DND-41 (cell line): ENCODE data around the gene PCDHGC4.

ENCODE experiments used
- ATAC-seq: fragments of 200-7000 bp; cut with Tn5 transposase; 3 replicates; pipeline ENCODE4 v1.9.1; 2021; ENCODE audit warnings: low read depth; ENCODE audit not compliant: insufficient read depth
- DNase-seq: peaks from one replicate; pipeline ENCODE4 v3.0.0-alpha.2; 2020
- H2AFZ ChIP-seq: 2 replicates; pipeline ENCODE4 v1.6.0; 2012; ENCODE audit warnings: low read depth, low read length
- H3K27ac ChIP-seq: 2 replicates; pipeline ENCODE4 v1.5.1; 2012; ENCODE audit warnings: low read length, inconsistent platforms
- H3K27me3 ChIP-seq: fragments of 200-600 bp; sonication (generic); 2 replicates; pipeline ENCODE4 v1.6.0; 2012; ENCODE audit warnings: low read length, mild to moderate bottlenecking, inconsistent platforms; ENCODE audit not compliant: insufficient read depth, poor library complexity
- H3K36me3 ChIP-seq: 2 replicates; pipeline ENCODE4 v1.5.1; 2012; ENCODE audit warnings: low read length, inconsistent platforms; ENCODE audit not compliant: insufficient read depth
- H3K4me1 ChIP-seq: 2 replicates; pipeline ENCODE4 v1.5.1; 2012; ENCODE audit warnings: mild to moderate bottlenecking, low read length; ENCODE audit not compliant: insufficient read depth
- H3K4me2 ChIP-seq: 2 replicates; pipeline ENCODE4 v1.6.0; 2012; ENCODE audit warnings: mild to moderate bottlenecking, moderate library complexity, low read length, inconsistent platforms; ENCODE audit not compliant: insufficient read depth
- H3K4me3 ChIP-seq, 2 experiments: fragments of 200-600 bp in 1 of 2; shearing (Covaris generic) in 1 of 2; 2 replicates each; pipeline ENCODE4 v1.5.1; 2012 to 2016; ENCODE audit warnings: inconsistent platforms in 2 of 2, low read length in 2 of 2, mild to moderate bottlenecking in 2 of 2, low read depth in 1 of 2, moderate library complexity in 1 of 2
- H3K79me2 ChIP-seq: 2 replicates; pipeline ENCODE4 v1.6.0; 2012; ENCODE audit warnings: low read length, inconsistent platforms; ENCODE audit not compliant: insufficient read depth
- H3K9ac ChIP-seq: 2 replicates; pipeline ENCODE4 v1.6.0; 2012; ENCODE audit warnings: low read depth, mild to moderate bottlenecking, inconsistent platforms, low read length, moderate library complexity
- H3K9me3 ChIP-seq: 2 replicates; pipeline ENCODE4 v1.5.1; 2012; ENCODE audit warnings: low read length, moderate library complexity, mild to moderate bottlenecking, inconsistent platforms; ENCODE audit not compliant: insufficient read depth, severe bottlenecking
- H4K20me1 ChIP-seq: 2 replicates; pipeline ENCODE4 v1.6.0; 2012; ENCODE audit warnings: low read length; ENCODE audit not compliant: insufficient read depth
- CTCF ChIP-seq: IDR thresholded peaks from 2 replicates; pipeline ENCODE4 v1.5.1; 2012; ENCODE audit warnings: borderline replicate concordance, low read length, moderate library complexity, mild to moderate bottlenecking; ENCODE audit not compliant: poor library complexity, severe bottlenecking; ENCODE audit errors: extremely low read depth
- EZH2 ChIP-seq: IDR thresholded peaks from 3 replicates; pipeline ENCODE4 v1.6.1; 2012; ENCODE audit warnings: borderline replicate concordance, low read depth, mild to moderate bottlenecking, moderate library complexity, low read length, inconsistent platforms; ENCODE audit not compliant: severe bottlenecking

PCDHGC4 gene

DNA sequence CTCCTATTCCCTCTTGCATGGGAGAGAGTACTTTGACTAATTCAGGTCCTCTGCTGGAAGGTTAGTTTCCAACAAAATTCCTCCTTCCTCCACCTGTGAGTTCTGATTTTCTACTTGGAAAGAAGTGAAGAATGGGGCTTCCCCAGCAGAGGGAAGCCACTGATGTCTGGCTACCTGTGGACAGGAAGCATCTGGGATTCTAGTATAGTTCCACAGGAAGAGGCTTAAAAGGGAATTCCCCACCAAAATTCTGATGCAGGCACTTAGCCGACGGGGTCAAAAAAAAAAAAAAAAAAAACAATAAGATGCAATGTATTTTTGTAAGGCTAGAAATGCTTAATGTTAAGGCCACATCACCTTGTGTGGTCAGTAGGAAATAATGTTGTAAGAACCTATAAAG is 37.5 kb downstream of the PCDHGC4 start:
- Histone ChIP-seq H3K36me3 (peaks cover 99% of the 10 kb centered on the region), H3K27ac (no peak overlapping the region), H3K27me3 (no peaks in the 10 kb centered on the region), H3K79me2 (no peaks in the 10 kb centered on the region), H3K4me3 (no peak overlapping the region), H2AFZ (no peak overlapping the region), H3K4me1 (no peaks in the 10 kb centered on the region), H4K20me1 (no peaks in the 10 kb centered on the region), H3K9me3 (no peaks in the 10 kb centered on the region), H3K4me2 (no peak overlapping the region), H3K9ac (no peak overlapping the region)
- no peak for TF ChIP-seq EZH2
- no peak for TF ChIP-seq CTCF
- DNase-seq (no peak), ATAC-seq (no peak)

- H3K27me3 ChIP-seq, result no peaks in the 10 kb centered on the region
- H3K9me3 ChIP-seq, result no peaks in the 10 kb centered on the region
- H3K9ac ChIP-seq, result no peak overlapping the region
- H2AFZ ChIP-seq, result no peak overlapping the region
- H3K4me3 ChIP-seq, result no peak overlapping the region
- no peak overlapping the region for H3K4me2 ChIP-seq
- H3K36me3 ChIP-seq, result peaks cover 99% of the 10 kb centered on the region
- H4K20me1 ChIP-seq, result no peaks in the 10 kb centered on the region
- H3K4me1 ChIP-seq, result no peaks in the 10 kb centered on the region
- no peak overlapping the region for H3K27ac ChIP-seq
- TF ChIP-seq EZH2, result no peak
- ATAC-seq (no peak), DNase-seq (no peak)
- no peaks in the 10 kb centered on the region for H3K79me2 ChIP-seq
Measured at GRCh38 chr5:141523991-141524390, 39.2 kb downstream of the PCDHGC4 start.

- no peak for TF ChIP-seq EZH2
- peak; percentile 98 for TF ChIP-seq CTCF
- no peak overlapping the region for H2AFZ ChIP-seq
- H3K79me2 ChIP-seq, result no peaks in the 10 kb centered on the region
- H3K4me3 ChIP-seq, result no peak overlapping the region
- H3K27ac ChIP-seq, result no peak overlapping the region
- no peak overlapping the region for H3K4me2 ChIP-seq
- H3K9ac ChIP-seq, result no peak overlapping the region
- no peaks in the 10 kb centered on the region for H4K20me1 ChIP-seq
- H3K4me1 ChIP-seq, result no peaks in the 10 kb centered on the region
- H3K27me3 ChIP-seq, result no peaks in the 10 kb centered on the region
- ATAC-seq (peak; percentile 71), DNase-seq (peak; percentile 36)
- H3K9me3 ChIP-seq, result no peaks in the 10 kb centered on the region
- H3K36me3 ChIP-seq, result peaks cover 99% of the 10 kb centered on the region
Measured at GRCh38 chr5:141524604-141525597, 40.1 kb downstream of the PCDHGC4 start.

DNA sequence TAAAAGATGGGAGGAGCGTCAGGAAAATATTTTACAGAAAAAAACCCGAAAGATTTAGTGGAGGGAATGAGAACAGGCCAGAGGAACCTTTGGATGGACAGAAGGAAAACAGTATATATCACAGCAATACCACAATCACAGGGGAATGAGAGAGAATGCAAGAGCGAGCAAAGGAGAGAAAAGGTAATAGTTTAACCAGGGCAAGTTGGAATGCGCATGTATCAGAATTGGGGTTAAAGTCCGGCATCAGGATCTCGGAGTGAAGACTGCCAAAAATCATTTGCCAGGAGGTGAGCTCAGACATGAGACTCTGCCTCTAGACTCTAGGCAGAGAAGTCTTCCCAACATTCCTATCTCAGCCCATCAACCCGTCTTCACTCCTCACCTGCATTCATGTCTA is 40.8 kb downstream of the PCDHGC4 start:
- Histone ChIP-seq H3K4me1 (no peaks in the 10 kb centered on the region), H3K27me3 (no peaks in the 10 kb centered on the region), H3K27ac (no peak overlapping the region), H3K9me3 (no peaks in the 10 kb centered on the region), H3K4me3 (no peak overlapping the region), H4K20me1 (no peaks in the 10 kb centered on the region), H3K4me2 (no peak overlapping the region), H3K79me2 (no peaks in the 10 kb centered on the region), H2AFZ (no peak overlapping the region), H3K9ac (no peak overlapping the region), H3K36me3 (peaks cover 99% of the 10 kb centered on the region)
- no peak for ATAC-seq
- no peak for TF ChIP-seq CTCF
- no peak for TF ChIP-seq EZH2
- no peak for DNase-seq
